HG03039 (cell line): ENCODE data around the gene WNT7A.

ENCODE experiments used
- ATAC-seq: cut with Tn5 transposase; IDR thresholded peaks from one replicate; pipeline ENCODE4 v1.9.1; 2021; ENCODE audit warnings: mild to moderate bottlenecking, moderate library complexity; ENCODE audit not compliant: unreplicated experiment

Gene WNT7A

GRCh38 chr3:13831386-13831996 lies 48.4 kb downstream of the WNT7A start:
- ATAC-seq: no peak

GRCh38 chr3:13829311-13829710 lies 50.6 kb downstream of the WNT7A start:
- ATAC-seq: no peak

GRCh38 chr3:13828501-13829265 lies 51.2 kb downstream of the WNT7A start:
- no peak for ATAC-seq

GRCh38 chr3:13827699-13828098 lies 52.2 kb downstream of the WNT7A start:
- ATAC-seq: no peak

GRCh38 chr3:13827256-13827655 lies 52.6 kb downstream of the WNT7A start:
- no peak for ATAC-seq

GRCh38 chr3:13826672-13827071 lies 53.2 kb downstream of the WNT7A start:
- no peak for ATAC-seq

- ATAC-seq: no peak
Observed at GRCh38 chr3:13825821-13826220, 54.0 kb downstream of the WNT7A start.

GRCh38 chr3:13825311-13825579 lies 54.6 kb downstream of the WNT7A start:
- ATAC-seq: no peak

GRCh38 chr3:13824521-13825310 lies 55.2 kb downstream of the WNT7A start:
- no peak for ATAC-seq

GRCh38 chr3:13823692-13824091 lies 56.2 kb downstream of the WNT7A start:
- no peak for ATAC-seq

- no peak for ATAC-seq
Observed at GRCh38 chr3:13822871-13823585, 56.8 kb downstream of the WNT7A start.

GRCh38 chr3:13822042-13822441 lies 57.8 kb downstream of the WNT7A start:
- ATAC-seq: no peak

GRCh38 chr3:13821126-13821525 lies 58.7 kb downstream of the WNT7A start:
- ATAC-seq: no peak

GRCh38 chr3:13818919-13819318 lies 61.0 kb downstream of the WNT7A start:
- ATAC-seq: no peak

GRCh38 chr3:13815088-13815683 lies 64.7 kb downstream of the WNT7A start:
- no peak for ATAC-seq

- ATAC-seq: no peak
Observed at GRCh38 chr3:13812034-13812471, 67.8 kb downstream of the WNT7A start.

GRCh38 chr3:13811614-13812013 lies 68.3 kb downstream of the WNT7A start:
- no peak for ATAC-seq

GRCh38 chr3:13808550-13808949 lies 71.3 kb downstream of the WNT7A start:
- ATAC-seq: no peak

- no peak for ATAC-seq
Observed at GRCh38 chr3:13801361-13802204, 78.3 kb downstream of the WNT7A start.

- no peak for ATAC-seq
Observed at GRCh38 chr3:13800064-13800463, 79.8 kb downstream of the WNT7A start.
